ENCODE results near the gene PLA2G2D.

DNA sequence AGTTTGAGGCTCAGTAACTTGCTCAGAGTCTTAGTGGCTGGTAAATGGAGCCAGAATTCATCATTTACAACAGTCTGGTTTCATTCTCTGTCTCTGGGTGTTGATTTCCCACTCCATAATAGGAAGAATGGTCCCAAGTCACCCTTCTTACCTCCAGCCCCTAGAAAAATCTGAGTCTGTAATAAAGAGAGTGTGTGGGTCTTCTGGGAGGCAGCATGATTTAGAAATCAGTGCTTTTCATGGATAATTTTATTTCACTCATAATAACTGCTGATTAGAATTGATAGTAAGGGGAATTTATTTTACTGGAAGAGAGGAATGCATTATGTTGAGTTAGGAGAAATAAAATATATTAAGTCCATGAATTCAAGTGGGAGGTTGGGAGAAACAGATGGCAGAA, 2.1 kb downstream of the PLA2G2D start:
- TF ChIP-seq CTCF (IDR thresholded peaks at IDR 0.05) (no peak), POLR2A (IDR thresholded peaks at IDR 0.05) (no peak)
